IMR-90 (cell line): ENCODE results near the gene ZNF768.

Experiments used
- MXI1 ChIP-seq: IDR thresholded peaks from 2 replicates; pipeline ENCODE4 v1.6.1; 2012; ENCODE audit warnings: low read depth, mild to moderate bottlenecking, low read length, moderate library complexity, borderline replicate concordance
- POLR2A ChIP-seq: IDR thresholded peaks from 2 replicates; pipeline ENCODE4 v1.6.1; 2012; ENCODE audit warnings: mild to moderate bottlenecking, low read depth, low read length
- SMC3 ChIP-seq: fragments of 150-350 bp; IDR thresholded peaks from 2 replicates; pipeline ENCODE4 v1.6.1; 2016; ENCODE audit warnings: low read depth, mild to moderate bottlenecking, antibody characterized with exemption, low read length, moderate library complexity
- TF ChIP-seq, protein P1 (sequence below): conservative IDR thresholded peaks from 2 replicates; pipeline ENCODE4 v1.5.1; 2012; ENCODE audit warnings: mild to moderate bottlenecking, low read depth, low read length, improper control_type of control experiment
- TF ChIP-seq, protein P2 (sequence below): fragments of 150-350 bp; IDR thresholded peaks from 2 replicates; pipeline ENCODE4 v1.6.1; 2017; ENCODE audit warnings: mild to moderate bottlenecking, antibody characterized with exemption, low read length, low read depth

DNA sequence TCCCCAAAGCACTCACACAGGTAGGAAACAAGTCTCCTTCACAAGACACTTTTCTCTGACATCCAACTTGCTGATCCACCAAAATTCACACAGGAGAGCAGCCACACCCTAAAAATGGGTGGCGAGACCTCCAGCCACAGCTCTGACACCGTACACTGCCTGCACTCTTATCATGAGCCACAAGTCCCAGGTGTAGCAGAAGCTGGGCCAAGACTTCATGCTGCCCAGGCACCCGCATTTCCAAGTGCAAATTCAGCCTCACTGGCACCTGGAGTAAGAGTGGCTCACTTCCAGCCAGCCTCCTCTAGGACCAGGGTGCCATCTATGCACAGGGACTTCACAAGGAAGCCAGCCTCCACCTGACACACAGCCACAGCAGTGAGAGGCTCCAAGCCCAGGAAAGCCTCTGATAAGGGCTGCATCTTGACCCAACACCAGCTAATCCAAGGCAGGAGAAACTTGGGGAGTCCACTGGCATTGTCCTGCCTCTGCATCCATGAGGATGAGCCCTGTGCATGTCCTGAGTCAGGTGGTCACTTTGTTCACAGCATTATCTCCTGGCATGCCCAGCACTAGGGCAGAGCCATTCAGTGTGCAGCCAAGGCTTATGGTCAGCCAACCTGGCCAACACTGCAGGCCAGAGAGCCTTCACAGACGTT lies 2.6 kb upstream of the ZNF768 start:
- TF ChIP-seq, protein P1, sequence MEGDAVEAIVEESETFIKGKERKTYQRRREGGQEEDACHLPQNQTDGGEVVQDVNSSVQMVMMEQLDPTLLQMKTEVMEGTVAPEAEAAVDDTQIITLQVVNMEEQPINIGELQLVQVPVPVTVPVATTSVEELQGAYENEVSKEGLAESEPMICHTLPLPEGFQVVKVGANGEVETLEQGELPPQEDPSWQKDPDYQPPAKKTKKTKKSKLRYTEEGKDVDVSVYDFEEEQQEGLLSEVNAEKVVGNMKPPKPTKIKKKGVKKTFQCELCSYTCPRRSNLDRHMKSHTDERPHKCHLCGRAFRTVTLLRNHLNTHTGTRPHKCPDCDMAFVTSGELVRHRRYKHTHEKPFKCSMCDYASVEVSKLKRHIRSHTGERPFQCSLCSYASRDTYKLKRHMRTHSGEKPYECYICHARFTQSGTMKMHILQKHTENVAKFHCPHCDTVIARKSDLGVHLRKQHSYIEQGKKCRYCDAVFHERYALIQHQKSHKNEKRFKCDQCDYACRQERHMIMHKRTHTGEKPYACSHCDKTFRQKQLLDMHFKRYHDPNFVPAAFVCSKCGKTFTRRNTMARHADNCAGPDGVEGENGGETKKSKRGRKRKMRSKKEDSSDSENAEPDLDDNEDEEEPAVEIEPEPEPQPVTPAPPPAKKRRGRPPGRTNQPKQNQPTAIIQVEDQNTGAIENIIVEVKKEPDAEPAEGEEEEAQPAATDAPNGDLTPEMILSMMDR = no peak
- TF ChIP-seq POLR2A (no peak), MXI1 (no peak), SMC3 (no peak)
- TF ChIP-seq, protein P2, sequence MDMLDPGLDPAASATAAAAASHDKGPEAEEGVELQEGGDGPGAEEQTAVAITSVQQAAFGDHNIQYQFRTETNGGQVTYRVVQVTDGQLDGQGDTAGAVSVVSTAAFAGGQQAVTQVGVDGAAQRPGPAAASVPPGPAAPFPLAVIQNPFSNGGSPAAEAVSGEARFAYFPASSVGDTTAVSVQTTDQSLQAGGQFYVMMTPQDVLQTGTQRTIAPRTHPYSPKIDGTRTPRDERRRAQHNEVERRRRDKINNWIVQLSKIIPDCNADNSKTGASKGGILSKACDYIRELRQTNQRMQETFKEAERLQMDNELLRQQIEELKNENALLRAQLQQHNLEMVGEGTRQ = no peak
